NOMO-1 (cell line): ENCODE measurements around the gene POGLUT2.
A peak's percentile ranks its signal among the peaks of the same experiment; 100 is the strongest.

Experiments
- DNase-seq, 2 experiments: peaks; one replicate each; lab custom pipeline; 2025; ENCODE audit not compliant: unreplicated experiment in 2 of 2; lab: John Stamatoyannopoulos, UW

The POGLUT2 gene

GRCh38 chr13:102812611-102813287 lies 14.0 kb upstream of the POGLUT2 start:
- DNase-seq: no peak

- no peak for DNase-seq
These were observed 8.9 kb upstream of the POGLUT2 start for GRCh38 chr13:102807699-102808098.

- no peak for DNase-seq
These were observed 6.9 kb upstream of the POGLUT2 start for GRCh38 chr13:102805680-102806079.

- DNase-seq: peak; percentile 63 to 81
These were observed 1.6 kb upstream of the POGLUT2 start for GRCh38 chr13:102800145-102801041.

- no peak for DNase-seq
These were observed 809 bp upstream of the POGLUT2 start for GRCh38 chr13:102799426-102800144.

GRCh38 chr13:102793611-102794355 lies 5.0 kb downstream of the POGLUT2 start:
- no peak for DNase-seq

GRCh38 chr13:102792396-102792795 lies 6.4 kb downstream of the POGLUT2 start:
- DNase-seq: no peak

GRCh38 chr13:102788683-102789082 lies 10.1 kb downstream of the POGLUT2 start:
- DNase-seq: no peak

- DNase-seq: no peak
These were observed 14.3 kb downstream of the POGLUT2 start for GRCh38 chr13:102784483-102784882.

- DNase-seq: no peak
These were observed 17.2 kb downstream of the POGLUT2 start for GRCh38 chr13:102781591-102781990.

GRCh38 chr13:102780656-102781055 lies 18.1 kb downstream of the POGLUT2 start:
- peak in 1 of 2 experiments; percentile 0 for DNase-seq

GRCh38 chr13:102779436-102780159 lies 19.2 kb downstream of the POGLUT2 start:
- DNase-seq: peak in 1 of 2 experiments; percentile 28

GRCh38 chr13:102777736-102778135 lies 21.0 kb downstream of the POGLUT2 start:
- no peak for DNase-seq

- DNase-seq: no peak
These were observed 22.5 kb downstream of the POGLUT2 start for GRCh38 chr13:102776271-102776670.

GRCh38 chr13:102774591-102775520 lies 23.9 kb downstream of the POGLUT2 start:
- DNase-seq: peak in 1 of 2 experiments; percentile 7

GRCh38 chr13:102774214-102774568 lies 24.6 kb downstream of the POGLUT2 start:
- no peak for DNase-seq

GRCh38 chr13:102773441-102774213 lies 25.1 kb downstream of the POGLUT2 start, which contains the start of gene TEX30:
Gene TEX30 (minus strand): TSS chr13:102773786. CDS start chr13:102770026, 3,760 bp downstream.
- peak; percentile 73 to 85 for DNase-seq

- DNase-seq: no peak
These were observed 26.7 kb downstream of the POGLUT2 start for GRCh38 chr13:102772042-102772425.
